ENCODE results near the gene PCSK6.

GRCh38 chr15:101266034-101266433, 223.5 kb downstream of the PCSK6 start:
- no peak for TF ChIP-seq CTCF (conservative IDR thresholded peaks at IDR 0.05; ENCODE audit: low read length)
- TF ChIP-seq EZH2phosphoT487 (IDR thresholded peaks at IDR 0.05; ENCODE audit: borderline replicate concordance, low read depth, low read length) = no peak
